IMR-90 (cell line): ENCODE results near the gene TIAM1. TPM values are rescaled to one million over a fixed set of nuclear protein-coding genes. Genes with fewer than 3 reads are reported as not detected.
"Not testable (repeated sequence)": the region's sequence is repeated elsewhere in the genome, so short reads cannot be mapped to it uniquely, and the experiment has no call there.

Experiments used
- ATAC-seq: fragments of 200-7000 bp; cut with Tn5 transposase; 2 replicates; pipeline ENCODE4 v1.9.1; 2020; ENCODE audit warnings: low read depth, mild to moderate bottlenecking, moderate library complexity
- BruUV-seq: library from RNA; stranded (reverse); fragments of 400-500 nt; replicated peaks from 2 replicates; lab custom pipeline; 2021; lab: Mats Ljungman, UMichigan
- CTCF ChIA-PET: fragments of 300-600 bp; formaldehyde crosslinking; extraction: SDS; loops from one replicate; lab custom pipeline; 2021; ENCODE audit warnings: antibody characterized with exemption; lab: Yijun Ruan, JAX
- POLR2A ChIA-PET: fragments of 300-600 bp; sonication (Branson Sonifier 250); formaldehyde crosslinking; loops from one replicate; lab custom pipeline; 2022; ENCODE audit warnings: antibody characterized with exemption; ENCODE audit not compliant: unreplicated experiment; lab: Charles Lee
- DNase-seq: peaks from one replicate; pipeline ENCODE4 v3.0.0; 2013
- H2AFZ ChIP-seq: replicated peaks from 2 replicates; pipeline ENCODE3; 2013; ENCODE audit warnings: low read length, mild to moderate bottlenecking; ENCODE audit not compliant: poor library complexity
- H2AK5ac ChIP-seq: 2 replicates; pipeline ENCODE4 v1.6.1; 2013; ENCODE audit warnings: low read depth, low read length, inconsistent platforms
- H2AK9ac ChIP-seq: replicated peaks from 2 replicates; pipeline ENCODE3; 2013; ENCODE audit warnings: mild to moderate bottlenecking, low read depth, low read length, moderate library complexity; ENCODE audit not compliant: poor library complexity
- H2BK120ac ChIP-seq: 2 replicates; pipeline ENCODE4 v1.6.1; 2013; ENCODE audit warnings: low read depth, low read length, inconsistent platforms
- H2BK15ac ChIP-seq: 3 replicates; pipeline ENCODE4 v1.6.1; 2013; ENCODE audit warnings: low read depth, low read length, inconsistent platforms
- H2BK20ac ChIP-seq: 2 replicates; pipeline ENCODE4 v1.6.1; 2013; ENCODE audit warnings: low read depth, mild to moderate bottlenecking, inconsistent platforms, low read length, moderate library complexity
- H2BK5ac ChIP-seq: 2 replicates; pipeline ENCODE4 v1.6.1; 2013; ENCODE audit warnings: mild to moderate bottlenecking, low read depth, low read length, inconsistent platforms; ENCODE audit not compliant: poor library complexity, severe bottlenecking
- H3K14ac ChIP-seq: replicated peaks from 2 replicates; pipeline ENCODE4 v1.6.1; 2013; ENCODE audit warnings: low read depth, low read length, inconsistent platforms
- H3K18ac ChIP-seq: 2 replicates; pipeline ENCODE4 v1.6.1; 2013; ENCODE audit warnings: low read depth, low read length, control low read depth
- H3K23ac ChIP-seq: 2 replicates; pipeline ENCODE4 v1.6.1; 2013; ENCODE audit warnings: low read depth, low read length, inconsistent platforms
- H3K27ac ChIP-seq: 2 replicates; pipeline ENCODE4 v1.5.1; 2013; ENCODE audit warnings: mild to moderate bottlenecking, control low read depth, low read length; ENCODE audit not compliant: insufficient read depth
- H3K27me3 ChIP-seq: 2 replicates; pipeline ENCODE4 v1.6.1; 2013; ENCODE audit warnings: low read length; ENCODE audit not compliant: control insufficient read depth, insufficient read depth
- H3K36me3 ChIP-seq: 2 replicates; pipeline ENCODE4 v1.6.1; 2013; ENCODE audit warnings: low read length, mixed read lengths; ENCODE audit not compliant: control insufficient read depth, insufficient read depth
- H3K4ac ChIP-seq: 2 replicates; pipeline ENCODE4 v1.6.1; 2013; ENCODE audit warnings: low read depth, low read length, inconsistent platforms
- H3K4me1 ChIP-seq: 2 replicates; pipeline ENCODE4 v1.6.1; 2013; ENCODE audit warnings: low read length, mixed read lengths; ENCODE audit not compliant: control insufficient read depth, insufficient read depth
- H3K4me2 ChIP-seq: 2 replicates; pipeline ENCODE4 v1.6.1; 2013; ENCODE audit warnings: low read depth, mild to moderate bottlenecking, control low read depth, low read length, moderate library complexity
- H3K4me3 ChIP-seq: 2 replicates; pipeline ENCODE4 v1.5.1; 2013; ENCODE audit warnings: low read depth, mild to moderate bottlenecking, control low read depth, low read length, moderate library complexity; ENCODE audit not compliant: insufficient read depth
- H3K56ac ChIP-seq: 2 replicates; pipeline ENCODE4 v1.6.1; 2013; ENCODE audit warnings: low read length, inconsistent platforms; ENCODE audit not compliant: insufficient read depth; ENCODE audit errors: extremely low read depth
- H3K79me1 ChIP-seq, 2 experiments: 2 replicates each; pipeline ENCODE4 v1.6.1; 2013; ENCODE audit warnings: low read length in 2 of 2, inconsistent platforms in 1 of 2, low read depth in 1 of 2
- H3K9ac ChIP-seq: 2 replicates; pipeline ENCODE4 v1.6.1; 2013; ENCODE audit warnings: low read depth, low read length, control low read depth
- H3K9me1 ChIP-seq: 2 replicates; pipeline ENCODE4 v1.6.1; 2013; ENCODE audit warnings: low read length, inconsistent platforms; ENCODE audit not compliant: insufficient read depth
- H3K9me3 ChIP-seq: 2 replicates; pipeline ENCODE4 v1.6.1; 2013; ENCODE audit warnings: low read length; ENCODE audit not compliant: control insufficient read depth, insufficient read depth
- H4K20me1 ChIP-seq: 2 replicates; pipeline ENCODE4 v1.6.1; 2013; ENCODE audit warnings: low read length, inconsistent platforms; ENCODE audit not compliant: insufficient read depth
- H4K5ac ChIP-seq: 2 replicates; pipeline ENCODE4 v1.6.1; 2013; ENCODE audit warnings: mild to moderate bottlenecking, low read depth, low read length, control low read depth
- H4K8ac ChIP-seq, 2 experiments: 2 replicates each; pipeline ENCODE4 v1.6.1; 2013; ENCODE audit warnings: low read depth in 2 of 2, low read length in 2 of 2, control low read depth in 1 of 2, inconsistent platforms in 1 of 2
- H4K91ac ChIP-seq: 2 replicates; pipeline ENCODE4 v1.6.1; 2013; ENCODE audit warnings: low read depth, low read length, inconsistent platforms; ENCODE audit not compliant: insufficient read depth
- WGBS, 2 experiments: methylation state at CpG; one replicate each; pipeline versions ENCODE4 v1.1.5 to v1.1.7; 2013; ENCODE audit warnings: missing lambda C conversion rate in 2 of 2; ENCODE audit not compliant: insufficient read length in 1 of 2; ENCODE audit errors: extremely low coverage in 2 of 2; 5-methylcytosine and 5-hydroxymethylcytosine counted together
- dilution Hi-C: fragments of 300-500 bp; cut with HindIII; formaldehyde crosslinking; loops from one replicate; pipeline ENCODE4 v1.14.3; 2018; ENCODE audit warnings: low sequenced_read_pairs; ENCODE audit not compliant: unreplicated experiment
- in situ Hi-C: fragments of 300-500 bp; cut with MboI; formaldehyde crosslinking; loops from 3 replicates; pipeline ENCODE4 v1.14.3; 2019; ENCODE audit warnings: low sequenced_read_pairs, inconsistent platforms, mixed read lengths
- intact Hi-C: fragments of 100-400 bp; cut with micrococcal nuclease; formaldehyde crosslinking; loops from 2 replicates; pipeline ENCODE4 v1.10.0; 2022
- polyA plus RNA-seq, 3 experiments: library from polyadenylated mRNA; depleted of rRNA; stranded (reverse); fragments of >200 nt; gene quantifications; 2 replicates each; pipeline ENCODE4 v1.2.3, GENCODE V29; 2012; ENCODE audit warnings: low replicate concordance in 1 of 3
- total RNA-seq: library from RNA; depleted of rRNA; stranded (reverse); fragments of >200 nt; gene quantifications from 2 replicates; pipeline ENCODE4 v1.2.3, GENCODE V29; 2012

Gene TIAM1
- total and polyA plus RNA-seq, 2 of the 4 experiments (the other 2 are of a cell fraction), result 2.9 to 9.3 TPM

- H3K14ac ChIP-seq, H2BK120ac ChIP-seq, H3K18ac ChIP-seq, H2BK5ac ChIP-seq, H2BK15ac ChIP-seq, DNase-seq, ATAC-seq, CTCF ChIA-PET, POLR2A ChIA-PET, H3K4ac ChIP-seq, H3K27me3 ChIP-seq, H2BK20ac ChIP-seq, H3K27ac ChIP-seq, H2AK5ac ChIP-seq, H3K23ac ChIP-seq, H2AK9ac ChIP-seq, H4K91ac ChIP-seq, H3K36me3 ChIP-seq, BruUV-seq, intact Hi-C loops, H3K4me1 ChIP-seq, H4K8ac ChIP-seq, H4K20me1 ChIP-seq, H3K9ac ChIP-seq, H3K4me2 ChIP-seq, H3K9me1 ChIP-seq, H4K5ac ChIP-seq, H3K9me3 ChIP-seq, H3K4me3 ChIP-seq, H3K79me1 ChIP-seq, H2AFZ ChIP-seq, H3K56ac ChIP-seq, dilution Hi-C loops, in situ Hi-C loops: not testable (repeated sequence)
- no CpG with 5 or more reads among the region's 6 CpGs for WGBS, 2 experiments
Observed at GRCh38 chr21:31228723-31229122, 115.3 kb downstream of the TIAM1 start.
